Keratinocyte (primary cell): ENCODE data around the gene DISP2. TPM values are rescaled to one million over a fixed set of nuclear protein-coding genes. Genes with fewer than 3 reads are reported as not detected.

Experiments used
- DNase-seq: peaks from one replicate; pipeline ENCODE4 v3.0.0-alpha.2; 2011; ENCODE audit warnings: low read depth, missing footprints, low spot score
- FAIRE-seq: peaks from 2 replicates; lab custom pipeline; 2011; peaks lifted over from hg19 to GRCh38; lab: Jason Lieb, UNC
- H2AFZ ChIP-seq: 2 replicates; pipeline ENCODE4 v1.6.0; 2012; ENCODE audit warnings: low read length, control low read depth, inconsistent platforms; ENCODE audit not compliant: control insufficient read depth
- H3K27ac ChIP-seq: 2 replicates; pipeline ENCODE4 v1.5.1; 2011; ENCODE audit warnings: low read length; ENCODE audit not compliant: control insufficient read depth, insufficient read depth
- H3K27me3 ChIP-seq: 3 replicates; pipeline ENCODE4 v1.6.0; 2011; ENCODE audit warnings: low read length; ENCODE audit not compliant: control insufficient read depth, insufficient read depth; ENCODE audit errors: extremely low read depth
- H3K36me3 ChIP-seq, 2 experiments: 2 replicates in 1 of 2; 3 replicates in 1 of 2; pipeline ENCODE4 v1.5.1; 2011; ENCODE audit warnings: low read length in 2 of 2, mild to moderate bottlenecking in 1 of 2; ENCODE audit not compliant: control insufficient read depth in 2 of 2, insufficient read depth in 2 of 2; ENCODE audit errors: extremely low read depth in 1 of 2
- H3K4me1 ChIP-seq: 3 replicates; pipeline ENCODE4 v1.5.1; 2011; ENCODE audit warnings: low read length; ENCODE audit not compliant: control insufficient read depth, insufficient read depth; ENCODE audit errors: extremely low read depth
- H3K4me2 ChIP-seq: 3 replicates; pipeline ENCODE4 v1.6.0; 2011; ENCODE audit warnings: low read depth, low read length; ENCODE audit not compliant: control insufficient read depth, insufficient read depth; ENCODE audit errors: extremely low read depth
- H3K4me3 ChIP-seq, 3 experiments: fragments of 200-600 bp in 1 of 3; sonication (generic) in 1 of 3; 2 replicates in 2 of 3; 3 replicates in 1 of 3; pipeline ENCODE4 v1.5.1; 2011 to 2016; ENCODE audit warnings: low read length in 3 of 3, mild to moderate bottlenecking in 3 of 3, control low read depth in 2 of 3, inconsistent platforms in 1 of 3, low read depth in 1 of 3, mixed read lengths in 1 of 3, mixed run types in 1 of 3, moderate library complexity in 1 of 3; ENCODE audit not compliant: control insufficient read depth in 2 of 3, insufficient read depth in 2 of 3; ENCODE audit errors: extremely low read depth in 1 of 3
- H3K79me2 ChIP-seq: 2 replicates; pipeline ENCODE4 v1.6.0; 2012; ENCODE audit warnings: low read length; ENCODE audit not compliant: control insufficient read depth, insufficient read depth
- H3K9ac ChIP-seq: 3 replicates; pipeline ENCODE4 v1.6.0; 2011; ENCODE audit warnings: low read length; ENCODE audit not compliant: control insufficient read depth, insufficient read depth; ENCODE audit errors: extremely low read depth
- H3K9me1 ChIP-seq: 3 replicates; pipeline ENCODE4 v1.6.0; 2011; ENCODE audit warnings: low read length; ENCODE audit not compliant: control insufficient read depth, insufficient read depth; ENCODE audit errors: extremely low read depth
- H3K9me3 ChIP-seq: 2 replicates; pipeline ENCODE4 v1.5.1; 2012; ENCODE audit warnings: low read depth, low read length; ENCODE audit not compliant: control insufficient read depth
- H4K20me1 ChIP-seq: 3 replicates; pipeline ENCODE4 v1.6.0; 2011; ENCODE audit warnings: low read length; ENCODE audit not compliant: control insufficient read depth, insufficient read depth; ENCODE audit errors: extremely low read depth
- CTCF ChIP-seq, 3 experiments: IDR thresholded peaks in 1 of 3; conservative IDR thresholded peaks in 1 of 3; optimal IDR thresholded peaks in 1 of 3; 2 replicates in 2 of 3; 3 replicates in 1 of 3; pipeline versions ENCODE3 to v1.5.1; 2011; ENCODE audit warnings: low read length in 3 of 3, mild to moderate bottlenecking in 3 of 3, moderate library complexity in 2 of 3, control low read depth in 1 of 3, inconsistent platforms in 1 of 3; ENCODE audit not compliant: insufficient read depth in 2 of 3; ENCODE audit errors: extremely low read depth in 1 of 3
- EZH2 ChIP-seq: IDR thresholded peaks from one replicate; pipeline ENCODE4 v1.6.1; 2012; ENCODE audit warnings: inconsistent platforms, mild to moderate bottlenecking, low read length, moderate library complexity
- dilution Hi-C: fragments of 300-500 bp; cut with MboI; formaldehyde crosslinking; loops from one replicate; pipeline ENCODE4 v1.7.0; 2020; ENCODE audit warnings: low sequenced_read_pairs; ENCODE audit not compliant: extremely low pct_ligation_motif_present
- polyA plus RNA-seq, 5 experiments: library from polyadenylated mRNA; depleted of rRNA in 3 of 5; stranded (reverse) in 3 of 5; stranded (forward) in 1 of 5; unstranded in 1 of 5; fragments of >200 nt; gene quantifications; 1 replicate in 1 of 5; 2 replicates in 3 of 5; 3 replicates in 1 of 5; pipeline versions ENCODE4 v1.2.1 to v1.2.3, GENCODE V29; 2011 to 2012; ENCODE audit warnings: missing spikeins in 2 of 5, low read depth in 1 of 5, low replicate concordance in 1 of 5

Gene DISP2
- polyA plus RNA-seq, 1 donor (not counting 4 experiments of a cell fraction or from before 2014, with no cell fraction given), result 0.12 TPM

- FAIRE-seq (peak; percentile 17), DNase-seq (no peak)
- H3K36me3 ChIP-seq, result peaks cover 0 to 10% of the 10 kb centered on the region in 2 experiments
- peaks cover 21% of the 10 kb centered on the region for H3K79me2 ChIP-seq
- peak overlapping the region; percentile 31 for H3K9ac ChIP-seq
- no peaks in the 10 kb centered on the region for H3K27me3 ChIP-seq
- no peak overlapping the region for H2AFZ ChIP-seq
- H3K4me1 ChIP-seq, result peaks cover 41% of the 10 kb centered on the region
- peak overlapping the region; percentile 44 for H3K27ac ChIP-seq
- peak overlapping the region in 1 of 3 experiments; percentile 38 for H3K4me3 ChIP-seq
- dilution Hi-C loops, result no loop called here
- no peaks in the 10 kb centered on the region for H4K20me1 ChIP-seq
- TF ChIP-seq CTCF (optimal IDR thresholded peaks at IDR 0.05 in 1 of 3, IDR thresholded peaks at IDR 0.05 in 1 of 3, conservative IDR thresholded peaks at IDR 0.05 in 1 of 3; ENCODE audit: extremely low read depth in 1 of 3, insufficient read depth in 2 of 3, low read length in 3 of 3) (no peak), EZH2 (no peak)
- H3K9me3 ChIP-seq, result no peaks in the 10 kb centered on the region
- H3K4me2 ChIP-seq, result peak overlapping the region; percentile 70
- H3K9me1 ChIP-seq, result peaks cover 4% of the 10 kb centered on the region
Observed at GRCh38 chr15:40327457-40327856, 30.6 kb upstream of the DISP2 start.

DNA sequence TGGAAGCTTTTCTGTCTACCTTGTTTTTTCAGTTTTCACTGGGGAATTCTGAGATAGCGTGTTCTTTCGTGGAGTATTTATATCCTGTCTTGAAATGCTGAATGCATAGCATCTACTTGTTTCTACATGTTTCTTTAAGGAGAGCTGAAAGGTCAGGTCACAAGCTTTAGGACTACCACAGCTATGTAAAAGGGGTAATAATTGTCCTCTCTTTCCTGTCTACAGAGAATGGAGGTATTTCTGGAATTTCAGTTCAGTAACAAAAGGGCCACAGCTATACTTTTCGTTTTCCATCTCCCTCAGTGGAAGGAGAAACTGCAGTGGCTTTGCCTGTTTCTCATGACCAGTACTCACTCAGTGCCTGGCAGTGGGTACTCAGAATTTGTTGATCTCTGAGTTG is 29.8 kb upstream of the DISP2 start:
- no peak for TF ChIP-seq EZH2

DNA sequence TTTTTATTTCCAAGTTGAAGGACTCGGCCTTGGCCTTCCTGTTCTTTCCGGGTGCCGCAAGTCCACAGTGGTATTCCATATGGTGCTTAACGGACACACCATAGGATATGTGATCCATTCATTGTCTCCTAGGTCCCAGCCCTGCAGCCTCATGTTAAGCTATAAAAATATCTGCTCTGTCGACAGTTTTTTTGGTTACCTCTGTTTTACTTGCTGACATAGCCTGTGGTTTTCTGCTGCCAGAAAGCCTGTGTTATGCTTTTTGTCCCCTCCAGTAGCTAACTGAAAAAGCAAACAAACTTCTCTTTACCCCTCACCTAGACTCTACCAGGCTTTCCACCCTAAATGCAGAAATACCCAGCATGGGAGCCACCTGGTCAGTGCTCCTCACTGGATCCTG is 29.3 kb upstream of the DISP2 start:
- dilution Hi-C loops, result no loop called here

More for the DNA sequence above, 29.8 kb upstream of the DISP2 start:
- no peak for DNase-seq
- H3K4me2 ChIP-seq, result peak overlapping the region; percentile 70
- H3K4me3 ChIP-seq, result peak overlapping the region in 2 of 3 experiments; percentile 22 to 38
- H3K27me3 ChIP-seq, result no peaks in the 10 kb centered on the region
- no peaks in the 10 kb centered on the region for H4K20me1 ChIP-seq
- peaks cover 2 to 10% of the 10 kb centered on the region in 2 experiments for H3K36me3 ChIP-seq
- dilution Hi-C loops, result no loop called here
- peak overlapping the region; percentile 44 for H3K27ac ChIP-seq
- H2AFZ ChIP-seq, result no peak overlapping the region
- peaks cover 34% of the 10 kb centered on the region for H3K4me1 ChIP-seq
- no peaks in the 10 kb centered on the region for H3K9me3 ChIP-seq
- H3K9me1 ChIP-seq, result peaks cover 4% of the 10 kb centered on the region
- FAIRE-seq, result peak; percentile 88
- H3K79me2 ChIP-seq, result peaks cover 21% of the 10 kb centered on the region
- H3K9ac ChIP-seq, result peak overlapping the region; percentile 31

More for the DNA sequence above, 29.3 kb upstream of the DISP2 start:
- peaks cover 34% of the 10 kb centered on the region for H3K4me1 ChIP-seq
- peak overlapping the region; percentile 27 for H3K27ac ChIP-seq
- no peaks in the 10 kb centered on the region for H3K27me3 ChIP-seq
- H3K4me3 ChIP-seq, result no peak overlapping the region
- peaks cover 21% of the 10 kb centered on the region for H3K79me2 ChIP-seq
- H3K9me3 ChIP-seq, result no peaks in the 10 kb centered on the region
- no peak overlapping the region for H2AFZ ChIP-seq
- peak overlapping the region; percentile 70 for H3K4me2 ChIP-seq
- H4K20me1 ChIP-seq, result no peaks in the 10 kb centered on the region
- peaks cover 4 to 10% of the 10 kb centered on the region in 2 experiments for H3K36me3 ChIP-seq
- TF ChIP-seq CTCF (optimal IDR thresholded peaks at IDR 0.05 in 1 of 3, IDR thresholded peaks at IDR 0.05 in 1 of 3, conservative IDR thresholded peaks at IDR 0.05 in 1 of 3; ENCODE audit: extremely low read depth in 1 of 3, insufficient read depth in 2 of 3, low read length in 3 of 3), result no peak
- no peak for TF ChIP-seq EZH2
- H3K9ac ChIP-seq, result no peak overlapping the region
- peaks cover 4% of the 10 kb centered on the region for H3K9me1 ChIP-seq
- FAIRE-seq (no peak), DNase-seq (no peak)
